ENCODE results near the gene EVC2.

- no peak for TF ChIP-seq CTCF (IDR thresholded peaks at IDR 0.05)
- no peak for TF ChIP-seq POLR2A (IDR thresholded peaks at IDR 0.05)
Observed at GRCh38 chr4:5685296-5685695, 23.1 kb downstream of the EVC2 start.
